ENCODE data around the gene ORC6.
A peak's percentile ranks its signal among the peaks of the same experiment; 100 is the strongest.

ORC6 gene, protein sequence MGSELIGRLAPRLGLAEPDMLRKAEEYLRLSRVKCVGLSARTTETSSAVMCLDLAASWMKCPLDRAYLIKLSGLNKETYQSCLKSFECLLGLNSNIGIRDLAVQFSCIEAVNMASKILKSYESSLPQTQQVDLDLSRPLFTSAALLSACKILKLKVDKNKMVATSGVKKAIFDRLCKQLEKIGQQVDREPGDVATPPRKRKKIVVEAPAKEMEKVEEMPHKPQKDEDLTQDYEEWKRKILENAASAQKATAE

DNA sequence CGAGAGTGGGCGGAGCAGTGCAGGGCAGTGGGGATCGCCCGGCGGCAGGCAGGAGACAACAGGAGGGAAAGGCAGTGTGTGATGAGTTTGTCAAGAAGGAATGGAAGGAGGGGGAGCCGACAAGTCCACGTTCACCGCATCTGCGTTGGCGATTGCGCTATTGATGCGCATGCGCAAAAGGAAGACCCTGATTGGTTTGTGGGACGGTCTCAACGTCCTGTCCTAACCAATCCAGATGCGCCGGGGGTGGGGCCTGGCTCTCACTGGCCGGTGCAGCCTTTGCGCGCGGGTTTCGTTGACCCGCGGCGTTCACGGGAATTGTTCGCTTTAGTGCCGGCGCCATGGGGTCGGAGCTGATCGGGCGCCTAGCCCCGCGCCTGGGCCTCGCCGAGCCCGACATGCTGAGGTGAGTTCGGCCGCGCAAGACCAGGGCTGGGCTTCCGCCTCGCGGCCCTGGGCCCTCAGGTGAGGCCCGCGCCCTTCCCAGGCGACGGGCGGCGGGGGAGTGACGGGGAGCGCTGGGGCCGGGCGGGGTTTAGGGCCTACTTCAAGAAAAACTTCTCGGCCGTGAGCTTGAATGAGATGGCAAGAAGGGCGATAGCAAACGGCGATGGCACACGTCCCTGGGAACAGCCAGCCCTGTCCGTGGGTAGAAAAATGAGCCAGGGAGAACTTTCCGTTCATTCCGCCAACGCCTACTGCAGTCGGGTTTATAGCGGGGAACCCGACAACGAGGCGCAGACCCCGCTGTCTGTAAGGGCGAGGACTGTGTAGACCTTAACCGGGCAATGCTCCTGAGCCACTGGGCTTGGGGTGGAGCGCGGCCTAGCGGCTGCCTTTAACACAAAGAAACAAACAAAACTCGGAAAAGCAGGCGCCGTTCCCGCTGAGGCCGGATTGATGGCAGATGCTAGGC, at the start of gene ORC6:
ORC6 (plus strand) TSS at position 295 of the 916 bp plus-strand sequence; CDS start at position 342, 47 bp downstream.
- H3K4me3 ChIP-seq (ENCODE audit: low read depth, low read length) = peak within 1 kb of the TSS; percentile 95
- TF ChIP-seq, protein P1, sequence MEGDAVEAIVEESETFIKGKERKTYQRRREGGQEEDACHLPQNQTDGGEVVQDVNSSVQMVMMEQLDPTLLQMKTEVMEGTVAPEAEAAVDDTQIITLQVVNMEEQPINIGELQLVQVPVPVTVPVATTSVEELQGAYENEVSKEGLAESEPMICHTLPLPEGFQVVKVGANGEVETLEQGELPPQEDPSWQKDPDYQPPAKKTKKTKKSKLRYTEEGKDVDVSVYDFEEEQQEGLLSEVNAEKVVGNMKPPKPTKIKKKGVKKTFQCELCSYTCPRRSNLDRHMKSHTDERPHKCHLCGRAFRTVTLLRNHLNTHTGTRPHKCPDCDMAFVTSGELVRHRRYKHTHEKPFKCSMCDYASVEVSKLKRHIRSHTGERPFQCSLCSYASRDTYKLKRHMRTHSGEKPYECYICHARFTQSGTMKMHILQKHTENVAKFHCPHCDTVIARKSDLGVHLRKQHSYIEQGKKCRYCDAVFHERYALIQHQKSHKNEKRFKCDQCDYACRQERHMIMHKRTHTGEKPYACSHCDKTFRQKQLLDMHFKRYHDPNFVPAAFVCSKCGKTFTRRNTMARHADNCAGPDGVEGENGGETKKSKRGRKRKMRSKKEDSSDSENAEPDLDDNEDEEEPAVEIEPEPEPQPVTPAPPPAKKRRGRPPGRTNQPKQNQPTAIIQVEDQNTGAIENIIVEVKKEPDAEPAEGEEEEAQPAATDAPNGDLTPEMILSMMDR (IDR thresholded peaks at IDR 0.05; ENCODE audit: insufficient read depth, low read depth, low read length, missing control alignments) = peak; percentile 58
- peak; percentile 98 for DNase-seq (ENCODE audit: low read depth)

DNA sequence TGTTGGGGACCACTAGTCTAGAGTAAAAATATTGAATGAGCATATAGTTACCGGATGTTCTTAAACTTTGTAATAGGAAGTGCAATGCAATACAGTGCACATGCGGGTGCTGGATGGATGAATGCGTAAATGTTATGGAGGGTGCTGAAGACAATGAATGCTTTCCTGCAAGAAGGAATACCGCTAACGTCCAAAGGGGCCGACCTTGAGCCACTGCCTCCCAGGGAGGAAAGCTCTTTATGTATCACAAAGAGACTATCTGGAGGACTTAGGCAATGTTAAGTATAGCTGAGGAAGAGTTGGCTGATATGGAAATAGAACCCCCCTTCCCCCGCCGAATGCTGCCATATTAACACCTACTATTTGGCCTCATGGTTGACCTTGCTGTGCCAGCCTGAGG, 40.8 kb upstream of the ORC6 start:
- DNase-seq (ENCODE audit: low read depth) = no peak
- TF ChIP-seq, protein P1 (IDR thresholded peaks at IDR 0.05; ENCODE audit: insufficient read depth, low read depth, low read length, missing control alignments) = no peak
- no peak overlapping the region for H3K4me3 ChIP-seq (ENCODE audit: low read depth, low read length)

DNA sequence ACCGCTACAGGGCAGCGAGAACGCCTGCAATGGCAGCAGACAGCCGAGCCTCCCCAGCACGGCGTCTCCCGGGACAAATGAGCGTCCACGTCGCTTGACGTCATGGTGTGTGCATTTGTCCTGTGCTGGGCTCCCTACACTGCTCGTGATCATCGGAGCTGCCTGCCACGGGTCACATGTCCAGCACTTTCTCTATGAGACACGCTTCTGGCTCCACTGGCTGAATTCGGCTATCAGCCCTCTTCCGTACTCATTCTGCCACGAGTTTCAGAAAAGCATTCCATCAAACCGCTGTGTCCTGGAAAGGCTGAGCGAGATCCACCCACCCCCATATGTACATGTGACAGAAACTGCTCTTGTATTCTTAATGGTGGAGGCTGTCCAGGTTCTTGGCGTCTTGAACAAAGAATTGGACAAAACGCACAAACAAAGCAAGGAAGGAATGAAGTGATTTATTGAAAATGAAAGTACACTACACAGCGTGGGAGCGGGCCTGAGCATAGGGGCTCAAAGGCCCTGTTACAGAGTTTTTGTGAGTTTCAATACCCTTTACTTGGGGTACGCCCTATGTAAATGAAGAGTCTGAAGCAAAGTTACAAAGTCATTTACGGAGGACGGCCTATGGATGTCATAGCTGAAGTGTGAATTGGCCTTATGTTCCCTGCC, 39.7 kb upstream of the ORC6 start:
- DNase-seq (ENCODE audit: low read depth) = no peak
- H3K4me3 ChIP-seq (ENCODE audit: low read depth, low read length) = no peak overlapping the region
- TF ChIP-seq, protein P1 (IDR thresholded peaks at IDR 0.05; ENCODE audit: insufficient read depth, low read depth, low read length, missing control alignments) = no peak

DNA sequence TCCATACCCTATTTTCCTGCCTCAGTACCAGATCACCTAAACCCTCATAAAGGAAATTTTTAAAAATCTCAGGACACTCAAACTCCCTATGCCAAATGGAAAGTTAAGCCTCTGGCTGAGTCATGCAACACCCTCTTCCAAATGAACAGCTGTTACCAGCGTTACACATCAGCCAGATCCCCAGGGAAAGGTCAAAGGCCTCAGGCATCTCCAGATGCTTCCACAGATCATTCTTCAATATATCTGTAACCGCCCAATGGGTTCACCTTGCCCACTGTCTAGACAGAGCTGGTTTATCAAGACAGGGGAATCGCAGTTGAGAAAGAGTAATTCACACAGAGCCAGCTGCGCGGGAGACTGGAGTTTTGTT, 39.2 kb upstream of the ORC6 start:
- no peak for DNase-seq (ENCODE audit: low read depth)
- TF ChIP-seq, protein P1 (IDR thresholded peaks at IDR 0.05; ENCODE audit: insufficient read depth, low read depth, low read length, missing control alignments) = no peak

DNA sequence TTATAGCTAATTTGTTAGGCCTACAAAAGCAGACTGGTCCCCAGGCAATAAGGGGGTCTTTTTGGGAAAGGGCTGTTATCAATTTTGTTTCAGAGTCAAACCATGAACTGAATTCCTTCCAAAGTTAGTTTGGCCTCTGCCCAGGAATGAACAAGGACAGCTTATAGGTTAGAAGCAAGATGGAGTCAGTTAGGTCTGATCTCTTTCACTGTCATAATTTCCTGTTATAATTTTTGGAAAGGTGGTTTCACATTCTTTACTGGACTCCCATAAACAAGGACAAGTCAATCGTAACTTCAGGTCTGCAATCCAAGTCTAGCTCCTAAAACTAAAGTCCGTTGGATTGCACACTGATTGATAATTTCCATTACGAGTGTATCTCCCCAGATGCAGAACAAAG, 38.2 kb upstream of the ORC6 start:
- TF ChIP-seq, protein P1 (IDR thresholded peaks at IDR 0.05; ENCODE audit: insufficient read depth, low read depth, low read length, missing control alignments) = no peak
- DNase-seq (ENCODE audit: low read depth) = no peak
- H3K4me3 ChIP-seq (ENCODE audit: low read depth, low read length) = no peak overlapping the region

More for the DNA sequence above, 39.2 kb upstream of the ORC6 start:
- no peak overlapping the region for H3K4me3 ChIP-seq (ENCODE audit: low read depth, low read length)

DNA sequence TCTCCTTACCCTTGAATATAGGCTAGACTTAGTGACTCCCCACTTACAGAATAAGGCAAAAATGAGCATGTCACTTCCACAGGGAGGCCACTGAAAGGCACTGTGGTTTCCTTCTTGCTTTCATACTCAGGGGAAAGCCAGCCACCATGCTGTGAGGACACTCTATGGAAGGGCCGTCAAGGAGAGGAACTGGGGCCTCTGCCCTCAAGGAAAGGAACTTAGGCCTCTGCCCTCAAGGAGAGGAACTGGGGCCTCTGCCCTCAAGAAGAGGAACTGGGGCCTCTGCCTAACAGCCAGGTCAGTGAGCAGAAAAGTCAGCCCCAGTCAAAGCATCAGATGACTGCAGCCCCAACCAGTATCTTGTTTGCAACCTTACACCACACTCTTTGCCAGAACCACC, 30.5 kb upstream of the ORC6 start:
- no peak overlapping the region for H3K4me3 ChIP-seq (ENCODE audit: low read depth, low read length)
- TF ChIP-seq, protein P1 (IDR thresholded peaks at IDR 0.05; ENCODE audit: insufficient read depth, low read depth, low read length, missing control alignments) = no peak
- DNase-seq (ENCODE audit: low read depth) = peak; percentile 91
